Liver (tissue), 9 donors: ENCODE data around the gene PGBD5. TPM values are rescaled to one million over a fixed set of nuclear protein-coding genes. Genes with fewer than 3 reads are reported as not detected.
A peak's percentile ranks its signal among the peaks of the same experiment; 100 is the strongest.

ENCODE experiments used
- DNase-seq: peaks from one replicate; pipeline ENCODE4 v3.0.0-alpha.2; 2017; ENCODE audit warnings: low spot score
- H3K27ac ChIP-seq, 2 donors: one replicate each; pipeline ENCODE4 v1.7.0; 2013; ENCODE audit warnings: inconsistent platforms in 2 of 2, low read length in 2 of 2, control low read depth in 1 of 2, low read depth in 1 of 2, mild to moderate bottlenecking in 1 of 2
- H3K27me3 ChIP-seq, 4 donors: one replicate each; pipeline versions ENCODE4 v1.6.1 to v1.7.0; 2013; ENCODE audit warnings: low read length in 3 of 4, inconsistent platforms in 1 of 4, mild to moderate bottlenecking in 1 of 4, moderate library complexity in 1 of 4; ENCODE audit not compliant: control insufficient read depth in 4 of 4, insufficient read depth in 4 of 4
- H3K36me3 ChIP-seq, 4 donors: one replicate each; pipeline versions ENCODE4 v1.6.1 to v1.7.0; 2013; ENCODE audit warnings: low read length in 3 of 4, mild to moderate bottlenecking in 3 of 4, low read depth in 1 of 4, moderate library complexity in 1 of 4; ENCODE audit not compliant: control insufficient read depth in 4 of 4, insufficient read depth in 3 of 4
- H3K4me1 ChIP-seq, 4 donors: one replicate each; pipeline versions ENCODE4 v1.6.1 to v1.7.0; 2013; ENCODE audit warnings: low read length in 3 of 4, mild to moderate bottlenecking in 3 of 4, moderate library complexity in 1 of 4; ENCODE audit not compliant: control insufficient read depth in 4 of 4, insufficient read depth in 4 of 4
- H3K4me3 ChIP-seq, 3 donors: one replicate each; pipeline versions ENCODE4 v1.6.1 to v1.7.0; 2013; ENCODE audit warnings: low read length in 3 of 3, control low read depth in 1 of 3, low read depth in 1 of 3, mild to moderate bottlenecking in 1 of 3
- H3K9ac ChIP-seq, 2 donors: one replicate each; pipeline ENCODE4 v1.7.0; 2013; ENCODE audit warnings: low read length in 2 of 2, mild to moderate bottlenecking in 2 of 2, moderate library complexity in 2 of 2, control low read depth in 1 of 2, low read depth in 1 of 2
- H3K9me3 ChIP-seq, 4 donors: one replicate each; pipeline versions ENCODE4 v1.6.1 to v1.7.0; 2013; ENCODE audit warnings: low read length in 3 of 4; ENCODE audit not compliant: control insufficient read depth in 4 of 4
- EGR1 ChIP-seq, 2 donors: IDR thresholded peaks; 2 replicates each; pipeline ENCODE4 v1.6.1; 2016 to 2018; ENCODE audit warnings: antibody characterized with exemption in 2 of 2, low read depth in 2 of 2
- FOXA1 ChIP-seq: IDR thresholded peaks from 2 replicates; pipeline ENCODE4 v1.6.1; 2016; ENCODE audit warnings: antibody characterized with exemption
- FOXA2 ChIP-seq: IDR thresholded peaks from 2 replicates; pipeline ENCODE4 v1.6.1; 2016; ENCODE audit warnings: antibody characterized with exemption
- GABPA ChIP-seq, 2 donors: IDR thresholded peaks in 1 of 2; conservative IDR thresholded peaks in 1 of 2; 2 replicates each; pipeline ENCODE4 v1.6.1; 2016; ENCODE audit warnings: antibody characterized with exemption in 2 of 2, mild to moderate bottlenecking in 1 of 2, moderate library complexity in 1 of 2
- HNF4A ChIP-seq, 2 donors: conservative IDR thresholded peaks; 2 replicates each; pipeline ENCODE4 v1.6.1; 2016; ENCODE audit warnings: antibody characterized with exemption in 2 of 2, mild to moderate bottlenecking in 2 of 2
- JUND ChIP-seq, 2 donors: IDR thresholded peaks; 2 replicates each; pipeline ENCODE4 v1.6.1; 2016; ENCODE audit warnings: antibody characterized with exemption in 2 of 2
- NR2F2 ChIP-seq: IDR thresholded peaks from 2 replicates; pipeline ENCODE4 v1.6.1; 2016; ENCODE audit warnings: antibody characterized with exemption
- RAD21 ChIP-seq, 2 donors: IDR thresholded peaks; 2 replicates each; pipeline ENCODE4 v1.6.1; 2016; ENCODE audit warnings: antibody characterized with exemption in 2 of 2, mild to moderate bottlenecking in 2 of 2
- RXRA ChIP-seq, 2 donors: IDR thresholded peaks; 2 replicates each; pipeline ENCODE4 v1.6.1; 2017 to 2018; ENCODE audit warnings: antibody characterized with exemption in 2 of 2, mild to moderate bottlenecking in 1 of 2
- SP1 ChIP-seq: IDR thresholded peaks from 2 replicates; pipeline ENCODE4 v1.6.1; 2018; ENCODE audit warnings: antibody characterized with exemption, mild to moderate bottlenecking
- TAF1 ChIP-seq: conservative IDR thresholded peaks from 2 replicates; pipeline ENCODE4 v1.6.1; 2016; ENCODE audit warnings: antibody characterized with exemption, mild to moderate bottlenecking
- YY1 ChIP-seq: IDR thresholded peaks from 2 replicates; pipeline ENCODE4 v1.6.1; 2016; ENCODE audit warnings: antibody characterized with exemption, mild to moderate bottlenecking
- WGBS: extraction: QIAGEN DNeasy Blood & Tissue Kit; methylation state at CpG from one replicate; pipeline ENCODE4 v1.1.7; 2013; 5-methylcytosine and 5-hydroxymethylcytosine counted together
- polyA plus RNA-seq, 2 donors: library from polyadenylated mRNA; stranded (reverse) in 1 of 2; unstranded in 1 of 2; fragments of 200-250 nt in 1 of 2; fragments of >200 nt in 1 of 2; fragmentation: Nextera tagmentation in 1 of 2; extraction: Ambion mirVana in 1 of 2; gene quantifications; one replicate each; pipeline versions ENCODE4 v1.2.1 to v1.2.3, GENCODE V29; 2013 to 2015
- total RNA-seq, 2 donors: library from RNA; depleted of rRNA; stranded (reverse); fragments of >200 nt; gene quantifications; one replicate each; pipeline ENCODE4 v1.2.3, GENCODE V29; 2014
- TF ChIP-seq, protein P1 (sequence below): IDR thresholded peaks from 2 replicates; pipeline ENCODE4 v1.6.1; 2016; ENCODE audit warnings: antibody characterized with exemption
- TF ChIP-seq, protein P2 (sequence below): IDR thresholded peaks from 2 replicates; pipeline ENCODE4 v1.6.1; 2016; ENCODE audit warnings: antibody characterized with exemption
- TF ChIP-seq, protein P3 (sequence below): fragments of 150-350 bp; IDR thresholded peaks from 2 replicates; pipeline ENCODE4 v1.5.1; 2017; ENCODE audit warnings: improper control_type of control experiment, low read depth, low read length; ENCODE audit not compliant: missing input control
- TF ChIP-seq, protein P4 (sequence below): IDR thresholded peaks from 2 replicates; pipeline ENCODE4 v1.6.1; 2016; ENCODE audit warnings: antibody characterized with exemption, mild to moderate bottlenecking
- TF ChIP-seq, protein P5 (sequence below): IDR thresholded peaks from 2 replicates; pipeline ENCODE4 v1.6.1; 2016; ENCODE audit warnings: antibody characterized with exemption
- donor health status: healthy.
- donor health status: healthy.
- donor health status: healthy.
- donor health status: healthy.
- donor health status: healthy.

PGBD5 gene
- total and polyA plus RNA-seq, 4 donors, result 0.88 to 5.4 (median 2.7) TPM

DNA sequence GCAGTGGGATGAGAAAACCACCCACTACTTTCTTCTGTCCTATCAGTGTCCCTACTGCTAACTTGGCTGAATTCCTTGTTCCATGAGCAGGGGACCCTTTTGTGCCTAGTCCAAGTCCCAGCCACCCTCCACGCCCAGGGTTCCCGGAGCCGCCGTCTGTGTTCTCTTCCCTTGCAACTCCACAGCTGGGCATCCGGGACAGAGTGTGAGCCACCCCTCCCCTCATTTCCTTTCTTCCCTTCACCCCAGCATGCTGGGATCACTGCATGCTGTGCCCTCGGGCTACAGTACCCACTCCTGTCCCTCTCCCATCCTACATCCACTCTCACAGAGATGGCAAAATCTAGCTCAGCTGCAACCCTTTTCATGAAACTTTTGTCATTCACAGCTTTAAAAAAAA lies 44.5 kb downstream of the PGBD5 start:
- TF ChIP-seq EGR1 (IDR thresholded peaks at IDR 0.05; ENCODE audit: low read depth in 2 of 2) (no peak), JUND (IDR thresholded peaks at IDR 0.05) (no peak), YY1 (no peak), NR2F2 (no peak), RAD21 (IDR thresholded peaks at IDR 0.05) (no peak), FOXA1 (no peak), FOXA2 (no peak)
- TF ChIP-seq, protein P1, sequence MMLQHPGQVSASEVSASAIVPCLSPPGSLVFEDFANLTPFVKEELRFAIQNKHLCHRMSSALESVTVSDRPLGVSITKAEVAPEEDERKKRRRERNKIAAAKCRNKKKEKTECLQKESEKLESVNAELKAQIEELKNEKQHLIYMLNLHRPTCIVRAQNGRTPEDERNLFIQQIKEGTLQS, result no peak
- Histone ChIP-seq H3K27ac (no peak overlapping the region), H3K9ac (no peak overlapping the region), H3K9me3 (peaks cover 0 to 8% (median 3%) of the 10 kb centered on the region in 4 donors), H3K4me3 (no peak overlapping the region), H3K27me3 (no peaks in the 10 kb centered on the region), H3K36me3 (no peaks in the 10 kb centered on the region), H3K4me1 (peaks cover 0 to 10% (median 7%) of the 10 kb centered on the region in 4 donors)
- no peak for DNase-seq
- WGBS, result 70% methylated on average over 6 of the region's 6 CpGs

DNA sequence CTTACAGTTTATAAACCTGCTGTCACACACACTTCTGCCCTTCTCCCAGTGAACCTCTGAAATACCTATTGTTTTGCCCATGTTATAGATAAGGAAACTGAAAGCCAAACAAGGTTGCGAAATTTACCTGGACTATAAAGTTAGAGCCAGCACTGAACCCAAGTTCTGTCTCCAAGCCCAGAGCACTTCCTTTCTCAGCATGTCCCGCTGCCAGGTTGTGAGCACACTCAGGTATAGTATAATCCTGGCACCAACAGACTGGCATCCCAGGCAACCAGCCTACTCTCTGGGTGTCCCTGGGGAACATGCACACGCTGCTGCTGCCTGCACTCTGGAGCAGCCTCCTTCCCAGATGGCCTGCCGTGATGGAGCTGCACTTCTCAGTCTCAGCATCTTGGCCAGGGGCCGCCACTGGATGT lies 45.1 kb downstream of the PGBD5 start:
- Histone ChIP-seq H3K36me3 (no peaks in the 10 kb centered on the region), H3K9ac (no peak overlapping the region), H3K9me3 (peaks cover 0 to 8% (median 3%) of the 10 kb centered on the region in 4 donors), H3K27ac (peak overlapping the region; percentile 45 to 59), H3K4me3 (peak overlapping the region in 1 of 3 donors; percentile 9), H3K4me1 (peaks cover 0 to 10% (median 7%) of the 10 kb centered on the region in 4 donors), H3K27me3 (no peaks in the 10 kb centered on the region)
- TF ChIP-seq, protein P1, result no peak
- TF ChIP-seq RXRA (IDR thresholded peaks at IDR 0.05) (peak; percentile 21 to 83), JUND (IDR thresholded peaks at IDR 0.05) (peak in 1 of 2 donors; percentile 55), RAD21 (IDR thresholded peaks at IDR 0.05) (peak; percentile 44 to 56), NR2F2 (no peak), HNF4A (conservative IDR thresholded peaks at IDR 0.05) (peak; percentile 59 to 76), YY1 (peak; percentile 51), GABPA (IDR thresholded peaks at IDR 0.05 in 1 of 2, conservative IDR thresholded peaks at IDR 0.05 in 1 of 2) (no peak), TAF1 (no peak), FOXA1 (no peak), SP1 (peak; percentile 37), FOXA2 (no peak)
- TF ChIP-seq, protein P2, sequence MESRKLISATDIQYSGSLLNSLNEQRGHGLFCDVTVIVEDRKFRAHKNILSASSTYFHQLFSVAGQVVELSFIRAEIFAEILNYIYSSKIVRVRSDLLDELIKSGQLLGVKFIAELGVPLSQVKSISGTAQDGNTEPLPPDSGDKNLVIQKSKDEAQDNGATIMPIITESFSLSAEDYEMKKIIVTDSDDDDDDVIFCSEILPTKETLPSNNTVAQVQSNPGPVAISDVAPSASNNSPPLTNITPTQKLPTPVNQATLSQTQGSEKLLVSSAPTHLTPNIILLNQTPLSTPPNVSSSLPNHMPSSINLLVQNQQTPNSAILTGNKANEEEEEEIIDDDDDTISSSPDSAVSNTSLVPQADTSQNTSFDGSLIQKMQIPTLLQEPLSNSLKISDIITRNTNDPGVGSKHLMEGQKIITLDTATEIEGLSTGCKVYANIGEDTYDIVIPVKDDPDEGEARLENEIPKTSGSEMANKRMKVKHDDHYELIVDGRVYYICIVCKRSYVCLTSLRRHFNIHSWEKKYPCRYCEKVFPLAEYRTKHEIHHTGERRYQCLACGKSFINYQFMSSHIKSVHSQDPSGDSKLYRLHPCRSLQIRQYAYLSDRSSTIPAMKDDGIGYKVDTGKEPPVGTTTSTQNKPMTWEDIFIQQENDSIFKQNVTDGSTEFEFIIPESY, result peak; percentile 52
- TF ChIP-seq, protein P3, sequence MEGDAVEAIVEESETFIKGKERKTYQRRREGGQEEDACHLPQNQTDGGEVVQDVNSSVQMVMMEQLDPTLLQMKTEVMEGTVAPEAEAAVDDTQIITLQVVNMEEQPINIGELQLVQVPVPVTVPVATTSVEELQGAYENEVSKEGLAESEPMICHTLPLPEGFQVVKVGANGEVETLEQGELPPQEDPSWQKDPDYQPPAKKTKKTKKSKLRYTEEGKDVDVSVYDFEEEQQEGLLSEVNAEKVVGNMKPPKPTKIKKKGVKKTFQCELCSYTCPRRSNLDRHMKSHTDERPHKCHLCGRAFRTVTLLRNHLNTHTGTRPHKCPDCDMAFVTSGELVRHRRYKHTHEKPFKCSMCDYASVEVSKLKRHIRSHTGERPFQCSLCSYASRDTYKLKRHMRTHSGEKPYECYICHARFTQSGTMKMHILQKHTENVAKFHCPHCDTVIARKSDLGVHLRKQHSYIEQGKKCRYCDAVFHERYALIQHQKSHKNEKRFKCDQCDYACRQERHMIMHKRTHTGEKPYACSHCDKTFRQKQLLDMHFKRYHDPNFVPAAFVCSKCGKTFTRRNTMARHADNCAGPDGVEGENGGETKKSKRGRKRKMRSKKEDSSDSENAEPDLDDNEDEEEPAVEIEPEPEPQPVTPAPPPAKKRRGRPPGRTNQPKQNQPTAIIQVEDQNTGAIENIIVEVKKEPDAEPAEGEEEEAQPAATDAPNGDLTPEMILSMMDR, result no peak
- TF ChIP-seq, protein P4, sequence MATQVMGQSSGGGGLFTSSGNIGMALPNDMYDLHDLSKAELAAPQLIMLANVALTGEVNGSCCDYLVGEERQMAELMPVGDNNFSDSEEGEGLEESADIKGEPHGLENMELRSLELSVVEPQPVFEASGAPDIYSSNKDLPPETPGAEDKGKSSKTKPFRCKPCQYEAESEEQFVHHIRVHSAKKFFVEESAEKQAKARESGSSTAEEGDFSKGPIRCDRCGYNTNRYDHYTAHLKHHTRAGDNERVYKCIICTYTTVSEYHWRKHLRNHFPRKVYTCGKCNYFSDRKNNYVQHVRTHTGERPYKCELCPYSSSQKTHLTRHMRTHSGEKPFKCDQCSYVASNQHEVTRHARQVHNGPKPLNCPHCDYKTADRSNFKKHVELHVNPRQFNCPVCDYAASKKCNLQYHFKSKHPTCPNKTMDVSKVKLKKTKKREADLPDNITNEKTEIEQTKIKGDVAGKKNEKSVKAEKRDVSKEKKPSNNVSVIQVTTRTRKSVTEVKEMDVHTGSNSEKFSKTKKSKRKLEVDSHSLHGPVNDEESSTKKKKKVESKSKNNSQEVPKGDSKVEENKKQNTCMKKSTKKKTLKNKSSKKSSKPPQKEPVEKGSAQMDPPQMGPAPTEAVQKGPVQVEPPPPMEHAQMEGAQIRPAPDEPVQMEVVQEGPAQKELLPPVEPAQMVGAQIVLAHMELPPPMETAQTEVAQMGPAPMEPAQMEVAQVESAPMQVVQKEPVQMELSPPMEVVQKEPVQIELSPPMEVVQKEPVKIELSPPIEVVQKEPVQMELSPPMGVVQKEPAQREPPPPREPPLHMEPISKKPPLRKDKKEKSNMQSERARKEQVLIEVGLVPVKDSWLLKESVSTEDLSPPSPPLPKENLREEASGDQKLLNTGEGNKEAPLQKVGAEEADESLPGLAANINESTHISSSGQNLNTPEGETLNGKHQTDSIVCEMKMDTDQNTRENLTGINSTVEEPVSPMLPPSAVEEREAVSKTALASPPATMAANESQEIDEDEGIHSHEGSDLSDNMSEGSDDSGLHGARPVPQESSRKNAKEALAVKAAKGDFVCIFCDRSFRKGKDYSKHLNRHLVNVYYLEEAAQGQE, result peak; percentile 78
- TF ChIP-seq, protein P5, sequence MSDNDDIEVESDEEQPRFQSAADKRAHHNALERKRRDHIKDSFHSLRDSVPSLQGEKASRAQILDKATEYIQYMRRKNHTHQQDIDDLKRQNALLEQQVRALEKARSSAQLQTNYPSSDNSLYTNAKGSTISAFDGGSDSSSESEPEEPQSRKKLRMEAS, result peak; percentile 76
- 50% methylated on average over 5 of the region's 5 CpGs for WGBS
- DNase-seq, result no peak
